Fibroblast of lung (primary cell): ENCODE data around the gene ZNF646. TPM values are rescaled to one million over a fixed set of nuclear protein-coding genes. Genes with fewer than 3 reads are reported as not detected.

Source experiments
- DNase-seq, 2 donors: peaks; one replicate each; pipeline versions ENCODE4 v3.0.0 to v3.0.0-alpha.2; 2010; ENCODE audit warnings: low read depth in 2 of 2
- H2AFZ ChIP-seq: 2 replicates; pipeline ENCODE4 v1.5.1; 2012; ENCODE audit warnings: low read length, control low read depth, inconsistent platforms
- H3K27ac ChIP-seq: 2 replicates; pipeline ENCODE4 v1.5.1; 2011; ENCODE audit warnings: low read length, control low read depth; ENCODE audit not compliant: insufficient read depth
- H3K27me3 ChIP-seq: 2 replicates; pipeline ENCODE4 v1.5.1; 2011; ENCODE audit warnings: mild to moderate bottlenecking, low read length; ENCODE audit not compliant: control insufficient read depth, insufficient read depth
- H3K36me3 ChIP-seq: 2 replicates; pipeline ENCODE4 v1.5.1; 2011; ENCODE audit warnings: low read length; ENCODE audit not compliant: control insufficient read depth, insufficient read depth
- H3K4me1 ChIP-seq: 2 replicates; pipeline ENCODE4 v1.5.1; 2011; ENCODE audit warnings: low read length; ENCODE audit not compliant: control insufficient read depth, insufficient read depth; ENCODE audit errors: extremely low read depth
- H3K4me2 ChIP-seq: 2 replicates; pipeline ENCODE4 v1.5.1; 2011; ENCODE audit warnings: low read length, control low read depth; ENCODE audit not compliant: insufficient read depth; ENCODE audit errors: extremely low read depth
- H3K4me3 ChIP-seq, 4 experiments: fragments of 200-600 bp in 1 of 4; sonication (generic) in 1 of 4; replicated peaks in 1 of 4; 2 replicates each; pipeline ENCODE4 v1.5.1; 2011 to 2016; ENCODE audit warnings: low read length in 4 of 4, low read depth in 3 of 4, mild to moderate bottlenecking in 3 of 4, control low read depth in 2 of 4, inconsistent platforms in 1 of 4, mixed read lengths in 1 of 4; ENCODE audit not compliant: insufficient read depth in 1 of 4; ENCODE audit errors: control extremely low read depth in 1 of 4
- H3K79me2 ChIP-seq: 2 replicates; pipeline ENCODE4 v1.5.1; 2012; ENCODE audit warnings: mild to moderate bottlenecking, low read length, inconsistent platforms; ENCODE audit not compliant: control insufficient read depth, insufficient read depth
- H3K9ac ChIP-seq: 2 replicates; pipeline ENCODE4 v1.5.1; 2011; ENCODE audit warnings: mild to moderate bottlenecking, low read length, control low read depth; ENCODE audit not compliant: insufficient read depth
- H3K9me3 ChIP-seq: 2 replicates; pipeline ENCODE4 v1.5.1; 2012; ENCODE audit warnings: low read depth, low read length; ENCODE audit not compliant: control insufficient read depth, insufficient read depth
- H4K20me1 ChIP-seq: 2 replicates; pipeline ENCODE4 v1.5.1; 2011; ENCODE audit warnings: low read length; ENCODE audit not compliant: control insufficient read depth, insufficient read depth; ENCODE audit errors: extremely low read depth
- CTCF ChIP-seq, 2 donors: IDR thresholded peaks in 1 of 2; conservative IDR thresholded peaks in 1 of 2; 1 replicate in 1 of 2; 2 replicates in 1 of 2; pipeline ENCODE4 v1.5.1; 2011 to 2012; ENCODE audit warnings: low read length in 2 of 2, control low read depth in 1 of 2, inconsistent platforms in 1 of 2, low read depth in 1 of 2, mild to moderate bottlenecking in 1 of 2
- EZH2 ChIP-seq: IDR thresholded peaks from 2 replicates; pipeline ENCODE4 v1.5.1; 2012; ENCODE audit warnings: low read length, control low read depth, mild to moderate bottlenecking; ENCODE audit errors: missing control alignments
- polyA plus RNA-seq, 2 donors: library from polyadenylated mRNA; depleted of rRNA in 1 of 2; stranded (reverse) in 1 of 2; unstranded in 1 of 2; fragments of >200 nt; gene quantifications; 2 replicates each; pipeline ENCODE4 v1.2.1, GENCODE V29; 2011 to 2012; ENCODE audit warnings: missing spikeins in 1 of 2
- total RNA-seq: library from RNA; depleted of rRNA; stranded (reverse); fragments of >200 nt; gene quantifications from 2 replicates; pipeline ENCODE4 v1.2.1, GENCODE V29; 2014

The ZNF646 gene
- total and polyA plus RNA-seq, 2 donors (not counting 1 experiment from before 2014, with no cell fraction given), result 2.6 to 13.2 TPM

DNA sequence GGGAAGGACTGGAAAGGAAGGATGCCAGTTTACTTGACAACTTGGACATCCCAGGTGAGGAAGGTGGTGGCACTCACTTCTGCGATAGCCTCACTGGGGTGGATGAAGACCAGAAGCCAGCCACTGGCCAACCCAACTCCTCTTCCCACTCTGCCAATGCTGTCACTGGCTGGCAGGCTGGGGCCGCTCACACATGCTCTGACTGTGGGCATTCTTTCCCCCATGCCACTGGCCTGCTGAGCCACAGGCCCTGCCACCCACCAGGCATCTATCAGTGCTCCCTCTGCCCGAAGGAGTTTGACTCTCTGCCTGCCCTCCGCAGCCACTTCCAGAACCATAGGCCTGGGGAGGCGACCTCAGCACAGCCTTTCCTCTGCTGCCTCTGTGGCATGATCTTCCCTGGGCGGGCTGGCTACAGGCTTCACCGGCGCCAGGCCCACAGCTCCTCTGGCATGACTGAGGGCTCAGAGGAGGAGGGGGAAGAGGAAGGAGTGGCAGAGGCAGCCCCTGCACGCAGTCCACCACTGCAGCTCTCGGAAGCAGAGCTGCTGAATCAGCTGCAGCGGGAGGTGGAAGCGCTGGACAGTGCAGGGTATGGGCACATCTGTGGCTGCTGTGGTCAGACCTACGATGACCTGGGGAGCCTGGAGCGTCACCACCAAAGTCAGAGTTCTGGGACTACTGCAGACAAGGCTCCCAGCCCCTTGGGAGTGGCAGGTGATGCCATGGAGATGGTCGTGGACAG, 4.5 kb downstream of the ZNF646 start:
- Histone ChIP-seq H3K9me3 (no peaks in the 10 kb centered on the region), H3K9ac (no peak overlapping the region), H3K4me3 (no peak overlapping the region), H2AFZ (no peak overlapping the region), H3K4me1 (no peaks in the 10 kb centered on the region), H4K20me1 (no peaks in the 10 kb centered on the region), H3K36me3 (peaks cover 36% of the 10 kb centered on the region), H3K79me2 (peaks cover 42% of the 10 kb centered on the region), H3K4me2 (no peak overlapping the region), H3K27ac (no peak overlapping the region), H3K27me3 (no peaks in the 10 kb centered on the region)
- TF ChIP-seq CTCF (conservative IDR thresholded peaks at IDR 0.05 in 1 of 2, IDR thresholded peaks at IDR 0.05 in 1 of 2; ENCODE audit: low read depth in 1 of 2, low read length in 2 of 2) (no peak), EZH2 (no peak)
- DNase-seq, result no peak

DNA sequence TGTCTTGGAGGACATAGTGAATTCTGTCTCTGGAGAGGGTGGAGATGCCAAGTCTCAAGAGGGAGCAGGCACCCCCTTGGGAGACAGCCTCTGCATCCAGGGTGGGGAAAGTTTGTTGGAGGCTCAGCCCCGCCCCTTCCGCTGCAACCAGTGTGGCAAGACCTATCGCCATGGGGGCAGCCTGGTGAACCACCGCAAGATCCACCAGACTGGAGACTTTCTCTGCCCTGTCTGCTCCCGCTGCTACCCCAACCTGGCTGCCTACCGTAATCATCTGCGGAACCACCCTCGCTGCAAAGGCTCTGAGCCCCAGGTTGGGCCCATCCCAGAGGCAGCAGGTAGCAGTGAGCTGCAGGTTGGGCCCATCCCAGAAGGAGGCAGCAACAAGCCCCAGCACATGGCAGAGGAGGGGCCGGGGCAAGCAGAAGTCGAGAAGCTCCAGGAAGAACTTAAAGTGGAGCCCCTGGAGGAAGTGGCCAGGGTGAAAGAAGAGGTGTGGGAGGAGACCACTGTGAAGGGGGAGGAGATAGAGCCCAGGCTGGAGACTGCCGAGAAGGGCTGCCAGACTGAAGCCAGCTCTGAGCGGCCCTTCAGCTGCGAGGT, 5.2 kb downstream of the ZNF646 start:
- no peak overlapping the region for H3K4me2 ChIP-seq
- no peak overlapping the region for H3K27ac ChIP-seq
- no peak overlapping the region for H2AFZ ChIP-seq
- peaks cover 41% of the 10 kb centered on the region for H3K79me2 ChIP-seq
- H3K4me1 ChIP-seq, result no peaks in the 10 kb centered on the region
- H4K20me1 ChIP-seq, result no peaks in the 10 kb centered on the region
- H3K9me3 ChIP-seq, result no peaks in the 10 kb centered on the region
- no peak overlapping the region for H3K9ac ChIP-seq
- DNase-seq, result no peak
- no peaks in the 10 kb centered on the region for H3K27me3 ChIP-seq
- TF ChIP-seq CTCF (conservative IDR thresholded peaks at IDR 0.05 in 1 of 2, IDR thresholded peaks at IDR 0.05 in 1 of 2; ENCODE audit: low read depth in 1 of 2, low read length in 2 of 2) (no peak), EZH2 (no peak)
- H3K4me3 ChIP-seq, result no peak overlapping the region
- peaks cover 39% of the 10 kb centered on the region for H3K36me3 ChIP-seq

DNA sequence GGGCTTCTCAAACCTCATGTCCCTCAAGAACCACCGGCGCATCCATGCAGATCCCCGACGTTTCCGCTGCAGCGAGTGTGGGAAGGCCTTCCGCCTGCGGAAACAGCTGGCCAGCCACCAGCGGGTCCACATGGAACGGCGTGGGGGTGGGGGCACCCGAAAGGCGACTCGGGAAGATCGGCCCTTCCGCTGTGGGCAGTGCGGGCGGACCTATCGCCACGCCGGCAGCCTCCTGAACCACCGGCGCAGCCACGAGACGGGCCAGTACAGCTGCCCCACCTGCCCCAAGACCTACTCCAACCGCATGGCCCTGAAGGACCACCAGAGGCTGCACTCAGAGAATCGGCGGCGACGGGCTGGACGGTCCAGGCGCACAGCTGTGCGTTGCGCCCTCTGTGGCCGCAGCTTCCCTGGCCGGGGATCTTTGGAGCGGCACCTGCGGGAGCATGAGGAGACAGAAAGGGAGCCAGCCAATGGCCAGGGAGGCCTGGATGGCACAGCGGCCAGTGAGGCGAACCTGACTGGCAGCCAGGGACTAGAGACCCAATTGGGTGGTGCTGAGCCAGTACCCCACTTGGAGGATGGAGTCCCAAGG, 5.9 kb downstream of the ZNF646 start:
- Histone ChIP-seq H3K4me2 (no peak overlapping the region), H3K79me2 (peaks cover 34% of the 10 kb centered on the region), H3K9ac (no peak overlapping the region), H3K4me3 (no peak overlapping the region), H3K27me3 (no peaks in the 10 kb centered on the region), H2AFZ (no peak overlapping the region), H3K4me1 (no peaks in the 10 kb centered on the region), H3K27ac (no peak overlapping the region), H3K9me3 (no peaks in the 10 kb centered on the region), H4K20me1 (no peaks in the 10 kb centered on the region), H3K36me3 (peaks cover 43% of the 10 kb centered on the region)
- TF ChIP-seq CTCF (conservative IDR thresholded peaks at IDR 0.05 in 1 of 2, IDR thresholded peaks at IDR 0.05 in 1 of 2; ENCODE audit: low read depth in 1 of 2, low read length in 2 of 2), result no peak
- TF ChIP-seq EZH2, result no peak
- no peak for DNase-seq
